CD4-positive, alpha-beta memory T cell (primary cell): ENCODE data around the gene CD81. TPM values are rescaled to one million over a fixed set of nuclear protein-coding genes. Genes with fewer than 3 reads are reported as not detected.

Experiments
- CTCF ChIA-PET: fragments of 350-600 bp; sonication (Branson Sonifier 250); formaldehyde crosslinking; loops from one replicate; lab custom pipeline; 2021; ENCODE audit warnings: inconsistent platforms; ENCODE audit not compliant: partially characterized antibody; lab: Charles Lee
- POLR2A ChIA-PET: fragments of 350-600 bp; sonication (Branson Sonifier 250); formaldehyde crosslinking; loops from one replicate; lab custom pipeline; 2021; ENCODE audit not compliant: partially characterized antibody; lab: Charles Lee
- DNase-seq, 5 donors: peaks; one replicate each; pipeline versions ENCODE4 v3.0.0 to v3.0.0-alpha.2; 2020 to 2022; ENCODE audit warnings: mixed read lengths in 1 of 5
- H3K27ac ChIP-seq: one replicate; pipeline ENCODE4 v1.7.0; 2013; ENCODE audit warnings: low read depth, low read length
- H3K27me3 ChIP-seq: 2 replicates; pipeline ENCODE4 v1.7.0; 2013; ENCODE audit warnings: mild to moderate bottlenecking, low read length, moderate library complexity; ENCODE audit not compliant: insufficient read depth
- H3K36me3 ChIP-seq: 2 replicates; pipeline ENCODE4 v1.7.0; 2013; ENCODE audit warnings: mild to moderate bottlenecking, low read length, moderate library complexity; ENCODE audit not compliant: insufficient read depth
- H3K4me1 ChIP-seq: 2 replicates; pipeline ENCODE4 v1.7.0; 2013; ENCODE audit warnings: mild to moderate bottlenecking, low read length, moderate library complexity; ENCODE audit not compliant: insufficient read depth
- H3K4me3 ChIP-seq, 2 donors: one replicate each; pipeline ENCODE4 v1.7.0; 2013; ENCODE audit warnings: low read length in 2 of 2, mild to moderate bottlenecking in 1 of 2
- H3K9me3 ChIP-seq, 2 donors: one replicate each; pipeline ENCODE4 v1.7.0; 2013; ENCODE audit warnings: low read length in 2 of 2, control low read depth in 1 of 2; ENCODE audit not compliant: control insufficient read depth in 1 of 2
- H3K27ac Mint-ChIP-seq, 7 donors: one replicate each; pipeline ENCODE4 v1.8.0; 2020 to 2021; ENCODE audit warnings: mixed read lengths in 7 of 7, mild to moderate bottlenecking in 6 of 7, inconsistent platforms in 3 of 7, moderate library complexity in 3 of 7
- H3K27me3 Mint-ChIP-seq, 2 donors: one replicate each; pipeline ENCODE4 v1.8.0; 2020 to 2021; ENCODE audit warnings: mixed read lengths in 2 of 2
- H3K36me3 Mint-ChIP-seq, 2 donors: one replicate each; pipeline ENCODE4 v1.8.0; 2020 to 2021; ENCODE audit warnings: mixed read lengths in 2 of 2, inconsistent platforms in 1 of 2, mild to moderate bottlenecking in 1 of 2
- H3K4me1 Mint-ChIP-seq, 4 donors: one replicate each; pipeline ENCODE4 v1.8.0; 2020 to 2021; ENCODE audit warnings: mixed read lengths in 4 of 4, mild to moderate bottlenecking in 1 of 4
- H3K4me3 Mint-ChIP-seq, 8 donors: one replicate each; pipeline ENCODE4 v1.8.0; 2020 to 2021; ENCODE audit warnings: mixed read lengths in 8 of 8, mild to moderate bottlenecking in 7 of 8, moderate library complexity in 6 of 8, inconsistent platforms in 3 of 8
- H3K9me3 Mint-ChIP-seq, 8 donors: one replicate each; pipeline ENCODE4 v1.8.0; 2020 to 2021; ENCODE audit warnings: mixed read lengths in 8 of 8, mild to moderate bottlenecking in 5 of 8, inconsistent platforms in 3 of 8, moderate library complexity in 1 of 8
- intact Hi-C: fragments of 100-400 bp; cut with micrococcal nuclease; formaldehyde crosslinking; loops from one replicate; pipeline ENCODE4 v1.15.1; 2023
- polyA plus RNA-seq, 2 donors: library from polyadenylated mRNA; unstranded; fragments of 300-500 nt; fragmentation: Illumina TruSeq; gene quantifications; one replicate each; pipeline ENCODE4 v1.2.3, GENCODE V29; 2021
- total RNA-seq, 2 experiments: library from RNA; stranded (reverse); gene quantifications; one replicate each; pipeline ENCODE4 v1.2.3, GENCODE V29; 2021

The CD81 gene
- total and polyA plus RNA-seq, 4 experiments from 2014 or later: 15.2 to 118 (median 83.4) TPM

DNA sequence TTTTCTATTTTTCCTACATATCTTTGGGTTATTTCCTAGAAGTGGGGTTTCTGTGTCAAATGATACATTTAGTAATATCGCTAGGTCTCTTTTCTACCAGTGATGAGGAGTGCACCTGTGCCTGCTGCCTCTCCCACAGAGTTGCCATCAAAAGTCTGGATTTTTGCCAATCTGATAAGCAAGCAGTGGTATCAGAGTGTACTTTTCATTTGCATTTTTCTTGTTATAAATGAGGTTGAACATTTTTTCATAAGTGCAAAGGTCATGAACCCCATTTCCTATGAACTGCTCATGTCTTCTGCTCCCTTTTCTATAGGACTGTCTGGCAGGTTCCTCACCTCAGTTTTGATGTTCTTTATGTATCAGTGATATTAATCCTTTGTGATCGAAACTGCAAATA lies 65.5 kb downstream of the CD81 start:
- no peaks in the 10 kb centered on the region for H3K27me3 Mint-ChIP-seq

DNA sequence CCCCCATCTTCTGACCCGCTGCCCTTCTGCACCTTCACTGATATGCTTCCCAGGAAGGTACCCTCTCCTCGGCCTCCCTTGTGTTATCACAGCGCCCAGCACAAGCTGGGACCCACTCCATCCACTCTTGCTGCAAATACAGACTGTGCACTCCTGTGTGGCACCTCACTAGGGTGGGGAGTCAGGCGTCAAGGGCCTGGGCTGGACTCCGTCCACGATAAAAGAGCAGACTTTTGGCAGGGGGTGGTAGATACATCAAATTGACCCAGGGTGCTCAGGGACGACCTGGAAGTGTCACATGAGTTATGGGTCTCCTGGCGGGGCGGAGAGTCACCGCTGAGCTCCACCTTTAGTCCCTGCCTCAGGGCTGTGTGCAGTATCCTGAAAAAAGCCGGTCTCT lies 66.3 kb downstream of the CD81 start:
- peak overlapping the region; percentile 44 to 80 (median 64) for H3K4me3 Mint-ChIP-seq
- no peaks in the 10 kb centered on the region for H3K36me3 Mint-ChIP-seq
- no peaks in the 10 kb centered on the region for H3K9me3 ChIP-seq
- H3K4me3 ChIP-seq: no peak overlapping the region
- no peaks in the 10 kb centered on the region for H3K27me3 ChIP-seq
- peaks cover 0 to 2% (median 0%) of the 10 kb centered on the region in 8 donors for H3K9me3 Mint-ChIP-seq
- intact Hi-C loops: loop anchor here (5.0 kb wide), 1 partner anchor 89 kb away; no protein-coding TSS in a partner anchor
- no peaks in the 10 kb centered on the region for H3K27me3 Mint-ChIP-seq
- peaks cover 28 to 54% (median 41%) of the 10 kb centered on the region in 4 donors for H3K4me1 Mint-ChIP-seq
- ChIA-PET POLR2A (interaction anchor here (6.1 kb wide), 1 partner anchor 23 kb away, joined by 35 read pairs; no protein-coding TSS in a partner anchor), CTCF (interaction anchor here (1.5 to 4.4 kb wide), 2 partner anchors 89 to 449 kb away, joined by 5 to 30 read pairs; no protein-coding TSS in a partner anchor)
- peak overlapping the region; percentile 15 to 90 (median 42) for H3K27ac Mint-ChIP-seq
- H3K36me3 ChIP-seq: no peaks in the 10 kb centered on the region
- no peak for DNase-seq
- H3K4me1 ChIP-seq: peaks cover 53% of the 10 kb centered on the region
- H3K27ac ChIP-seq: no peak overlapping the region

More for the DNA sequence above, 65.5 kb downstream of the CD81 start:
- Histone ChIP-seq H3K27ac (no peak overlapping the region), H3K4me1 (peaks cover 45% of the 10 kb centered on the region), H3K36me3 (no peaks in the 10 kb centered on the region), H3K9me3 (no peaks in the 10 kb centered on the region), H3K27me3 (no peaks in the 10 kb centered on the region), H3K4me3 (no peak overlapping the region)
- ChIA-PET POLR2A (interaction anchor here (6.1 kb wide), 1 partner anchor 24 kb away, joined by 35 read pairs; no protein-coding TSS in a partner anchor), CTCF (interaction anchor here (4.4 kb wide), 1 partner anchor 89 kb away, joined by 30 read pairs; no protein-coding TSS in a partner anchor)
- Mint-ChIP-seq H3K4me1 (peaks cover 28 to 46% (median 38%) of the 10 kb centered on the region in 4 donors), H3K36me3 (no peaks in the 10 kb centered on the region), H3K9me3 (peaks cover 0 to 2% (median 0%) of the 10 kb centered on the region in 8 donors), H3K4me3 (peak overlapping the region in 6 of 8 donors; percentile 45 to 73 (median 58)), H3K27ac (peak overlapping the region; percentile 5 to 90 (median 53))
- peak; percentile 67 to 82 (median 81) for DNase-seq
- intact Hi-C loops: loop anchor here (5.0 kb wide), 1 partner anchor 90 kb away; no protein-coding TSS in a partner anchor

DNA sequence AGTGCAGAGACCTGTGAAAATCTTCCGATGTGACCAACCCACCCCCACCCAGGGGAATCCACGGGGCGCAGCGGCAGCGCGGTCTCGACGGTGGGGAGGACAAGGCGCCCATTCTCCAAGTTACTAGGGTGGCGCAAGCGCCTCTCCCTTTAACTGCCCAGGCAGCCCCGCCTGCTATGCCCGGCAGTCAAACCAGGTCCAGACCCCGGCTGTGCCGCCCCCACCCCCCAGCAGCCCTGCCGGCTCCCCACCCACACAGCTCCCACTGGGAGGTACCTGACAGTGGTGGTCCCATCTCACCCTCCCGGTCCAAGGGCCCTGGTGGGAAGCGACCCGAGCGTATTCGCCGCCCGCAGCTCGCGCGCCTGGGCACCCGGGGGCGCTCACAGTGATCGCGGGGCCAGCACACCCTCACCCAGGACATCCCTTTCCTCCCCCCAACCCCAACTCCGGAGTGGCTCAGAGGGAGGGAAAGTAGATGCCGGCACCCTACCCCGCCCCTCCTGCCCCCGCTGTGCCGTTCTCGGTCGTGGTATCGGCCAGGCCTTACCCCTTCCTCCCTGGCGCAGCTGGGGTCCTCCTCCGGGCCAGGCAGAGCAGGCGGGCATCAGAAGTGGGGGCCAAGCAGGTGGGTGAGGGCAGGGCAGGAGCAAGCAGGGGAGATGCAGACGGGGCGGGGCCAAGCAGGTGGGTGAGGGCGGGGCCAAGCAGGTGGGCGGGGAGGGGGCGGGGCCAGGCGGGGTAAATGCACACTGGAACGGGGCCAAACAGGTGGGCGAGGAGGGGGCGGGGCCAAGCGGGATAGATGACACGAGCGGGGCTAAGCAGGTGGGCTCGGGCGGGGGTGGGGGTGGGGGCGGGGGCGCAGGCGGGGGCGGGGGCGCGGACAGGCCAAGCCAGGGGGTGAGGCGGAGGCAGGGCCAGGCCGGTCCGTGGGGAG lies 67.0 kb downstream of the CD81 start, which contains the start of gene TRPM5:
TSS of gene TRPM5 (minus strand) at position 634 of the 940 bp plus-strand sequence. CDS start 21,478 bp downstream, outside the sequence.
- H3K9me3 Mint-ChIP-seq: peaks cover 0 to 2% (median 0%) of the 10 kb centered on the region in 8 donors
- Histone ChIP-seq H3K36me3 (no peaks in the 10 kb centered on the region), H3K27ac (peak within 1 kb of the TSS; percentile 15), H3K4me1 (peaks cover 57% of the 10 kb centered on the region), H3K27me3 (no peaks in the 10 kb centered on the region), H3K4me3 (peak within 1 kb of the TSS; percentile 6 to 68), H3K9me3 (no peaks in the 10 kb centered on the region)
- peaks cover 28 to 57% (median 41%) of the 10 kb centered on the region in 4 donors for H3K4me1 Mint-ChIP-seq
- intact Hi-C loops: loop anchor here (1.0 to 5.0 kb wide), 2 partner anchors 88 to 441 kb away; partner anchors contain the start of gene CDKN1C
- H3K4me3 Mint-ChIP-seq: peak within 1 kb of the TSS; percentile 92 to 97 (median 94)
- ChIA-PET POLR2A (interaction anchor here (1.5 to 6.1 kb wide), 3 partner anchors 22 to 441 kb away, joined by 3 to 35 read pairs (median 3); no protein-coding TSS in a partner anchor), CTCF (interaction anchor here (1.5 to 4.4 kb wide), 3 partner anchors 17 to 448 kb away, joined by 4 to 30 read pairs (median 5); no protein-coding TSS in a partner anchor)
- H3K27me3 Mint-ChIP-seq: no peaks in the 10 kb centered on the region
- peak within 1 kb of the TSS; percentile 15 to 90 (median 78) for H3K27ac Mint-ChIP-seq
- H3K36me3 Mint-ChIP-seq: no peaks in the 10 kb centered on the region
- DNase-seq: peak; percentile 61 to 82 (median 64)

DNA sequence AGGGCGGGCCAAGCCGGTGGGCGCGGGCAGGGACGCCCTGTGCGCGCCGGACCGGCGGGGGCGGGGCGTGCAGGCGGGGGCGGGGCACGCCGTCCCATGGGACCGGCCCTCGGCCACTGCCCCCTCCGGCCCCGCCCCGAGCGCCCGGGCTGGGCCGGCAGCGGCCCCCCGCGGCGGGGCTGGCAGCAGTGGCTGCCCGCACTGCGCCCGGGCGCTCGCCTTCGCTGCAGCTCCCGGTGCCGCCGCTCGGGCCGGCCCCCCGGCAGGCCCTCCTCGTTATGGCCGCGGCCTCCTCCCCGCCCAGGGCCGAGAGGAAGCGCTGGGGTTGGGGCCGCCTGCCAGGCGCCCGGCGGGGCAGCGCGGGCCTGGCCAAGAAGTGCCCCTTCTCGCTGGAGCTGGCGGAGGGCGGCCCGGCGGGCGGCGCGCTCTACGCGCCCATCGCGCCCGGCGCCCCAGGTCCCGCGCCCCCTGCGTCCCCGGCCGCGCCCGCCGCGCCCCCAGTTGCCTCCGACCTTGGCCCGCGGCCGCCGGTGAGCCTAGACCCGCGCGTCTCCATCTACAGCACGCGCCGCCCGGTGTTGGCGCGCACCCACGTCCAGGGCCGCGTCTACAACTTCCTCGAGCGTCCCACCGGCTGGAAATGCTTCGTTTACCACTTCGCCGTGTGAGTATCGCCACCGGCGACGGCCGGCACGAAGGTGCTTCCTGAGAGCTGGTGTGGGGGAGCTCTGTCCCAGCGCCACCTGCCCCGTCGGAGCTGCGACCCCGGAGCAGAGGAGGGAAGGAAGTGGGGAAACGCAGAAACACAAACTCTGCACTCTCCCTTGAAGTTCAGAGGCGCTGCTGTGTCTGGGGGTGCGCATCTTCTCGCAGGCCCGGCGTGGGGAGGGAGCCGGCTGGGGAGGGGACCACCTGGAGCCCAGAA lies 68.0 kb downstream of the CD81 start, which contains the start of gene KCNQ1:
TSS of gene KCNQ1 (plus strand) at position 188 of the 925 bp plus-strand sequence. CDS start at position 279, 91 bp downstream.
- H3K27ac ChIP-seq: peak within 1 kb of the TSS; percentile 15
- Mint-ChIP-seq H3K4me1 (peaks cover 28 to 57% (median 41%) of the 10 kb centered on the region in 4 donors), H3K4me3 (peak within 1 kb of the TSS; percentile 92 to 97 (median 94)), H3K9me3 (no peaks in the 10 kb centered on the region), H3K27me3 (no peaks in the 10 kb centered on the region), H3K27ac (peak within 1 kb of the TSS; percentile 72 to 85 (median 84)), H3K36me3 (no peaks in the 10 kb centered on the region)
- H3K4me1 ChIP-seq: peaks cover 57% of the 10 kb centered on the region
- no peaks in the 10 kb centered on the region for H3K9me3 ChIP-seq
- ChIA-PET CTCF (interaction anchor here (1.0 to 4.4 kb wide), 6 partner anchors 17 to 447 kb away, joined by 3 to 30 read pairs (median 4); no protein-coding TSS in a partner anchor), POLR2A (interaction anchor here (0.6 to 6.1 kb wide), 7 partner anchors 21 to 563 kb away, joined by 3 to 35 read pairs (median 3); partner anchors contain the start of genes C11orf21 and TSPAN32)
- H3K36me3 ChIP-seq: no peaks in the 10 kb centered on the region
- no peaks in the 10 kb centered on the region for H3K27me3 ChIP-seq
- peak in 4 of 5 donors; percentile 32 to 38 (median 35) for DNase-seq
- intact Hi-C loops: loop anchor here (1.0 to 5.0 kb wide), 3 partner anchors 22 to 440 kb away; partner anchors contain the start of gene CDKN1C
- H3K4me3 ChIP-seq: peak within 1 kb of the TSS; percentile 6 to 68

DNA sequence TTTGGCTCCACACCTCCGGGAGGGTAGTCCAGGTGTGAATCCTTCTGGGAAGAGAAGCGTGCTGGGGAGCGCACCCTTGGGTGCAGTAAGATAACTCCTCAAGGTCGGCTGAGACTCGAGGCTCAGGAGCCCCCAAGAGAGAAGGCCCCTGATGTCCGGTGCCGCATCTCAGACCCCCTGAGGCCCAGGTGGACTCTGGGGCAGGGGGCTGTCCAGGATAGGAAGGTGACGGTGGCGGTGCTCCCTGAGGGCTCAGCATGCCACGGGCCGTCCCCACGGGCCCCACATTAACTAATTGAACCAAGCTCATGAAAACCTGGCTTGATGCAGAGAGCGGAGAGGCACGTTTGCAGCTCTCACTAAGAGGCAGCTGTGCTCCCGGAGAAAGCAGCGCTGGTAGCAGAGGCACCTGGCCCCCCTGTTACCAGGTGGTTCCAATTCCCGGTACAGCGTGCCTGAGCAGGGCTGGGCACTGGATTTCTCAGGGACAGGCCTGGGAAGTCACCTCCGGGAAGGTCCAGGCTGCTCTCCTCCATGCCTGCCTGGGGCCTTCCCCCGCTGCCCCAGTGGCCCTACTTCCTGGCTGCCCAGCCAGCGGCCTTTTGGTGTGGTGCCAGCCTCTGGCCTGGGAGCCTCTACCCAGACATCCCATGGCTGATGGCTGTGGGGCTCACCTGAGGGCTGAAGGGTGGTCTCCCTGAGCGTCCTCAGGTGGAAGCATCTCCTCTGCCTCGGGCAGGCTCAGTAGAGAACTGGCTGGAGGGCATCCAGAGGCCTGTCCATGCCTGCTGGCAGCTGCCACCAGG lies 68.8 kb downstream of the CD81 start:
- POLR2A ChIA-PET: interaction anchor here (0.6 to 6.1 kb wide), 8 partner anchors 20 to 562 kb away, joined by 3 to 35 read pairs (median 3); partner anchors contain the start of genes C11orf21 and TSPAN32
- Histone ChIP-seq H3K4me3 (peak overlapping the region; percentile 6 to 68), H3K27me3 (no peaks in the 10 kb centered on the region), H3K27ac (peak overlapping the region; percentile 15), H3K4me1 (peaks cover 57% of the 10 kb centered on the region), H3K9me3 (no peaks in the 10 kb centered on the region), H3K36me3 (no peaks in the 10 kb centered on the region)
- Mint-ChIP-seq H3K27ac (peak overlapping the region in 5 of 7 donors; percentile 72 to 85 (median 84)), H3K4me3 (peak overlapping the region; percentile 92 to 97 (median 94)), H3K4me1 (peaks cover 28 to 57% (median 41%) of the 10 kb centered on the region in 4 donors), H3K27me3 (no peaks in the 10 kb centered on the region), H3K36me3 (no peaks in the 10 kb centered on the region), H3K9me3 (no peaks in the 10 kb centered on the region)
- CTCF ChIA-PET: interaction anchor here (1.0 to 1.5 kb wide), 4 partner anchors 18 to 442 kb away, joined by 3 to 5 read pairs (median 4); no protein-coding TSS in a partner anchor
- intact Hi-C loops: loop anchor here (1.0 kb wide), 1 partner anchor 21 kb away; no protein-coding TSS in a partner anchor
- no peak for DNase-seq
